Occipital lobe (tissue), 2 donors: ENCODE results near the gene FAIM2. TPM values are rescaled to one million over a fixed set of nuclear protein-coding genes. Genes with fewer than 3 reads are reported as not detected.

Source experiments
- DNase-seq: peaks from one replicate; lab custom pipeline; 2025; lab: John Stamatoyannopoulos, UW
- total RNA-seq: library from RNA; depleted of rRNA; stranded (reverse); fragments of >200 nt; gene quantifications from one replicate; pipeline ENCODE4 v1.2.3, GENCODE V29; 2014

The FAIM2 gene
- total RNA-seq, 1 donor from 2014 or later, result 22.3 TPM

- DNase-seq, result no peak
These were observed 78.2 kb downstream of the FAIM2 start for GRCh38 chr12:49825360-49825970.

- DNase-seq, result no peak
These were observed 78.8 kb downstream of the FAIM2 start for GRCh38 chr12:49824895-49825294.

- DNase-seq, result no peak
These were observed 79.3 kb downstream of the FAIM2 start for GRCh38 chr12:49824416-49824815.

GRCh38 chr12:49823951-49824350, 79.7 kb downstream of the FAIM2 start:
- no peak for DNase-seq

- no peak for DNase-seq
These were observed 80.3 kb downstream of the FAIM2 start for GRCh38 chr12:49823350-49823749.

GRCh38 chr12:49821373-49822287, 82.1 kb downstream of the FAIM2 start:
- no peak for DNase-seq

- no peak for DNase-seq
These were observed 83.9 kb downstream of the FAIM2 start for GRCh38 chr12:49819786-49820185.

- DNase-seq, result no peak
These were observed 85.3 kb downstream of the FAIM2 start for GRCh38 chr12:49818241-49818895.

Other genes with a start within 250 kb of the FAIM2 start
- 12.0 TPM for gene FMNL3, start 196.5 kb downstream of the FAIM2 start, total RNA-seq
- 256 TPM for gene TMBIM6, start 162.3 kb downstream of the FAIM2 start, total RNA-seq
- gene NCKAP5L, start 75.5 kb downstream of the FAIM2 start, total RNA-seq, result 10.3 TPM
- gene BCDIN3D, start 60.8 kb downstream of the FAIM2 start, total RNA-seq, result 7.2 TPM
- gene AQP2, start 46.8 kb upstream of the FAIM2 start, total RNA-seq, result not detected
- 0.62 TPM for gene AQP5, start 58.0 kb upstream of the FAIM2 start, total RNA-seq
- gene AQP6, start 69.0 kb upstream of the FAIM2 start, total RNA-seq, result 0.62 TPM
- gene RACGAP1, start 121.6 kb upstream of the FAIM2 start, total RNA-seq, result 22.0 TPM
- gene ASIC1, start 153.7 kb upstream of the FAIM2 start, total RNA-seq, result 16.2 TPM
- 49.3 TPM for gene SMARCD1, start 181.4 kb upstream of the FAIM2 start, total RNA-seq
- gene GPD1, start 200.1 kb upstream of the FAIM2 start, total RNA-seq, result 14.2 TPM
- 11.1 TPM for gene COX14, start 208.3 kb upstream of the FAIM2 start, total RNA-seq